Stromal cell of bone marrow (primary cell): ENCODE results near the gene SPTB.

ENCODE experiments used
- DNase-seq: peaks from one replicate; pipeline ENCODE4 v3.0.0-alpha.2; 2012; ENCODE audit warnings: low read depth

The SPTB gene

GRCh38 chr14:64708148-64709004 lies 171.3 kb downstream of the SPTB start:
- DNase-seq, result no peak

- DNase-seq, result no peak
Measured at GRCh38 chr14:64707661-64708060, 172.0 kb downstream of the SPTB start.

GRCh38 chr14:64706593-64707193 lies 173.0 kb downstream of the SPTB start:
- no peak for DNase-seq

- DNase-seq, result no peak
Measured at GRCh38 chr14:64706119-64706592, 173.6 kb downstream of the SPTB start.

- no peak for DNase-seq
Measured at GRCh38 chr14:64705381-64706118, 174.2 kb downstream of the SPTB start.

- no peak for DNase-seq
Measured at GRCh38 chr14:64704743-64705380, 174.8 kb downstream of the SPTB start.

GRCh38 chr14:64704143-64704742 lies 175.5 kb downstream of the SPTB start, which contains the start of gene PLEKHG3:
Gene PLEKHG3 (plus strand): TSS chr14:64704424. CDS start chr14:64727632, 23,208 bp downstream.
- no peak for DNase-seq

GRCh38 chr14:64703395-64704142 lies 176.1 kb downstream of the SPTB start:
- no peak for DNase-seq

GRCh38 chr14:64702493-64703394 lies 177.0 kb downstream of the SPTB start:
- no peak for DNase-seq

GRCh38 chr14:64701660-64702059 lies 178.0 kb downstream of the SPTB start:
- DNase-seq, result no peak

- no peak for DNase-seq
Measured at GRCh38 chr14:64700894-64701293, 178.8 kb downstream of the SPTB start.

- no peak for DNase-seq
Measured at GRCh38 chr14:64700290-64700689, 179.4 kb downstream of the SPTB start.

- DNase-seq, result no peak
Measured at GRCh38 chr14:64698903-64699302, 180.8 kb downstream of the SPTB start.

GRCh38 chr14:64696355-64696857 lies 183.3 kb downstream of the SPTB start:
- DNase-seq, result no peak
